ENCODE results near the gene APLF. TPM values are rescaled to one million over a fixed set of nuclear protein-coding genes. Genes with fewer than 3 reads are reported as not detected.

The APLF gene, protein sequence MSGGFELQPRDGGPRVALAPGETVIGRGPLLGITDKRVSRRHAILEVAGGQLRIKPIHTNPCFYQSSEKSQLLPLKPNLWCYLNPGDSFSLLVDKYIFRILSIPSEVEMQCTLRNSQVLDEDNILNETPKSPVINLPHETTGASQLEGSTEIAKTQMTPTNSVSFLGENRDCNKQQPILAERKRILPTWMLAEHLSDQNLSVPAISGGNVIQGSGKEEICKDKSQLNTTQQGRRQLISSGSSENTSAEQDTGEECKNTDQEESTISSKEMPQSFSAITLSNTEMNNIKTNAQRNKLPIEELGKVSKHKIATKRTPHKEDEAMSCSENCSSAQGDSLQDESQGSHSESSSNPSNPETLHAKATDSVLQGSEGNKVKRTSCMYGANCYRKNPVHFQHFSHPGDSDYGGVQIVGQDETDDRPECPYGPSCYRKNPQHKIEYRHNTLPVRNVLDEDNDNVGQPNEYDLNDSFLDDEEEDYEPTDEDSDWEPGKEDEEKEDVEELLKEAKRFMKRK
- 2.5 and 5.3 TPM in 2 replicates for total RNA-seq (2014; rRNA removed; shearing (Covaris generic); ENCODE audit: low replicate concordance)

DNA sequence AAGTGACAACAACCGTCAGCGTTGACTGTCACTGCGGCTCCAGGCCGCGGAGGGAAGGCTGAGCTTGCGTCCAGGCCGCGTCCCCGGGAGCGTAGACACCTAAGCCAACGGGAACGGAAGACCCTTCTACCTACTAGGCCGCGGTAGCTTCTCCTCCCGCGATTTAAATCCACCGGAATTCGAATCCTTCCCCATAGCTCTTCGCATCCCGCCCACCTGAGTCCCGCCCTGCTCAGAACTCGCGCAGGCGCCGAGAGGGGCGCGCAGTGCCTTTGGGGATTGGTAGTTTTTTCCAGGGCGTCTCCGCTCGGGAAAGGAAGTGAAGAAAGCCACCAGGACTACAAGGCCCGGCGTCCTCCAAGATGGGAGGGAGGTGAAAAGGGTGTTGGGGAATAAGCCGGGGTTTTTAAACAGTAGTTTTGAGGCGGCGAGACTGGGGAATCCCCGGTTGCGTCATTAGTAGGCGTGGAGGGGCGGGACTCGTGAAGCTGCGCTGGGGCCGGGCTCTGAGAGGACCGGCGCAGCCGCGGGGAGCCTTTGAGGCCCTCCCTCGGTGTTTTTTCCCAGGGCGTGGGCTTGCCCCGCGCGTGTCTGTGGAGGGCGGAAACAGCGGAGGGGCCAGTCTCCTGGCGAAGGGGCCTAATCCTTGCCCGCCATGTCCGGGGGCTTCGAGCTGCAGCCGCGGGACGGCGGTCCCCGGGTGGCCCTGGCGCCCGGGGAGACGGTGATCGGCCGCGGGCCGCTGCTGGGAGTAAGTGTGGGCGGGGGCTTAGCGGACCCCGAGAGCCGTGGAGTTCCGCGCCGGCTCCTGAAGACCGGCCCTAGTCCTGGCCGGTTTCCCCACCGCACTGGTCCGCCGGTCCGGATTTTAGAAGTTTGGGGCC is at the start of gene APLF, which contains the start of gene FBXO48:
APLF (plus strand) TSS at position 509 of the 884 bp plus-strand sequence; CDS start at position 656, 147 bp downstream.
FBXO48 (minus strand) TSS at position 218 of the 884 bp plus-strand sequence. CDS start 2,149 bp downstream, outside the sequence.
- H3K9me2 ChIP-seq (replicated peaks; ENCODE audit: insufficient read depth, low read length): no peaks in the 10 kb centered on the region
- H3K9ac ChIP-seq (ENCODE audit: low read length): peak within 1 kb of the TSS; percentile 80
- H3K9me3 ChIP-seq (ENCODE audit: low read length): no peaks in the 10 kb centered on the region
- peak within 1 kb of the TSS; percentile 74 for H2AFZ ChIP-seq (ENCODE audit: low read length)
- DNase-seq: peak; percentile 100
- H3K27ac ChIP-seq (ENCODE audit: low read length): no peak within 1 kb of the TSS; the same call in 1 of the 2 replicates
- H3K79me2 ChIP-seq (ENCODE audit: low read length): no peaks in the 10 kb centered on the region
- no peaks in the 10 kb centered on the region for H4K20me1 ChIP-seq (ENCODE audit: insufficient read depth, low read depth, low read length)
- H3K27me3 ChIP-seq (ENCODE audit: low read length): no peaks in the 10 kb centered on the region; the same call in 1 of the 2 replicates
- H3K4me1 ChIP-seq (ENCODE audit: low read length): peaks cover 36% of the 10 kb centered on the region
- H3K36me3 ChIP-seq (ENCODE audit: insufficient read depth, low read length): no peaks in the 10 kb centered on the region
- H3K4me2 ChIP-seq (ENCODE audit: low read depth, low read length, poor library complexity, severe bottlenecking): peak within 1 kb of the TSS; percentile 92
- H3K4me3 ChIP-seq (ENCODE audit: low read length): peak within 1 kb of the TSS; percentile 81

DNA sequence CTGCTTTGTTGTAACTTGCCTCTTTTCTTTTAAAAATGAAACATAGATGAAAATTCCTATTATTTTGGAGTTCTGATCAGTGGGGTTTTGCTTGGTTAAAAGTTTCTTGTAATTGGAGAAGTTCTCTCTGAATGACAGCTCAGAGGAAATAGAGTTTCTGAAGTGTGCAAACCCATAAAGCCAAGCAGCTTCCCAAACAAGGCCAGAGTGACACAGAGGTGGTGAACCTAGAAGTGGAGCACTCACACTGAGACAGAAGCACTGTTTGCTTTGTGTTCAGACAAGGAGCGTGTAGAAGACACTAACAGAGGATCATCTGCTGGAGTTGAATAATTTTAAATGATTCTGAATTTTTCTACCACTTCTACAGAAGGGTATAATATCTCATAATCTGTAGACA is 49.5 kb upstream of the APLF start:
- Histone ChIP-seq H3K4me2 (ENCODE audit: low read depth, low read length, poor library complexity, severe bottlenecking) (peak overlapping the region; percentile 51), H3K4me1 (ENCODE audit: low read length) (peaks cover 79% of the 10 kb centered on the region), H3K9me3 (ENCODE audit: low read length) (no peaks in the 10 kb centered on the region), H2AFZ (ENCODE audit: low read length) (peak overlapping the region; percentile 84), H3K4me3 (ENCODE audit: low read length) (peak overlapping the region; percentile 1), H3K9me2 (replicated peaks; ENCODE audit: insufficient read depth, low read length) (no peaks in the 10 kb centered on the region), H3K27ac (ENCODE audit: low read length) (peak overlapping the region; percentile 83), H4K20me1 (ENCODE audit: insufficient read depth, low read depth, low read length) (no peaks in the 10 kb centered on the region), H3K36me3 (ENCODE audit: insufficient read depth, low read length) (no peaks in the 10 kb centered on the region), H3K27me3 (ENCODE audit: low read length) (no peaks in the 10 kb centered on the region), H3K79me2 (ENCODE audit: low read length) (no peaks in the 10 kb centered on the region), H3K9ac (ENCODE audit: low read length) (peak overlapping the region; percentile 58)
- DNase-seq: peak; percentile 86

DNA sequence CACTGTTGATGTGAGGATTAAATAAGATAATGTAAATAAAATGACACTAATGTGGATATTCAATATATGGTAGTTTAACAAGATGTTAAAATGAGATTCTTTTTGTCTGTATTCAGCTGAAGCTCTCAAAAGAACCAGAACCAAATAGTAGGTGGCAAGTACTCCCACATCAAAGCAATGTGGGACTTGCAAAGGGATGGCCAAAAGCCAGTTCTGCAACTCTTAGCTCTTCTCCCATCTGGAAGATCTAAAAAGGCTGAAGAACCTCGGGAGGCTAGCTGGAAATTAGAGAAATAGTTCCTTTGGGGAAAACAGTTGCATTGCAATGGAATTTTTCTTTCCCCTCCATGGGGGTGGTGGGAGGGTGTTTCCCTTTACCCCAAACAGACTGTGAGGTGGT is 49.0 kb upstream of the APLF start:
- DNase-seq: no peak
- H3K4me3 ChIP-seq (ENCODE audit: low read length): peak overlapping the region; percentile 1
- peak overlapping the region; percentile 58 for H3K9ac ChIP-seq (ENCODE audit: low read length)
- H3K4me1 ChIP-seq (ENCODE audit: low read length): peaks cover 79% of the 10 kb centered on the region
- H3K9me2 ChIP-seq (replicated peaks; ENCODE audit: insufficient read depth, low read length): no peaks in the 10 kb centered on the region
- H3K27ac ChIP-seq (ENCODE audit: low read length): peak overlapping the region; percentile 83
- H2AFZ ChIP-seq (ENCODE audit: low read length): peak overlapping the region; percentile 15
- H3K36me3 ChIP-seq (ENCODE audit: insufficient read depth, low read length): no peaks in the 10 kb centered on the region
- H4K20me1 ChIP-seq (ENCODE audit: insufficient read depth, low read depth, low read length): no peaks in the 10 kb centered on the region
- no peaks in the 10 kb centered on the region for H3K79me2 ChIP-seq (ENCODE audit: low read length)
- peak overlapping the region; percentile 51 for H3K4me2 ChIP-seq (ENCODE audit: low read depth, low read length, poor library complexity, severe bottlenecking)
- no peaks in the 10 kb centered on the region for H3K9me3 ChIP-seq (ENCODE audit: low read length)
- no peaks in the 10 kb centered on the region for H3K27me3 ChIP-seq (ENCODE audit: low read length)

DNA sequence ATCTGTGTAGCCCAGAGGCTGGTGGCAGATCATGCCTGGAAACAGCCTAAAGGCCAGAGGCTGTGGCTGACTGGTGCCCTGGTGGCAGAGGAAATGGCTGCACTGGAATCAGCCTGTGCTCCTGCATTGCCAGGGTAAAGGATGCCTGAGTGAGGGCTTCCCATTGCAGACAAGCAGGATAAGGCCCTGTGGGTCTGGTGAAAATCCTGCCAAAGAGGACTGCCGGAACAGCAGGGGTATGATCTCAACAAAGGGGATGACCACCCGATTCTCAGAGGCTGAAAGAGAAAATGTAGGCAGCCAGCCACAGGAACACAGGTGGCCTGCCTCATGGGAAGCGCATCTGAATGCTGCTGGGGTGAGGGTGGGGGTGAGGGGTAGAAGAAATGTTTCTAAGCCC is 48.5 kb upstream of the APLF start:
- Histone ChIP-seq H3K9ac (ENCODE audit: low read length) (peak overlapping the region; percentile 58), H3K27me3 (ENCODE audit: low read length) (no peaks in the 10 kb centered on the region), H3K79me2 (ENCODE audit: low read length) (no peaks in the 10 kb centered on the region), H3K36me3 (ENCODE audit: insufficient read depth, low read length) (no peaks in the 10 kb centered on the region), H3K4me1 (ENCODE audit: low read length) (peaks cover 79% of the 10 kb centered on the region), H3K9me2 (replicated peaks; ENCODE audit: insufficient read depth, low read length) (no peaks in the 10 kb centered on the region), H3K4me2 (ENCODE audit: low read depth, low read length, poor library complexity, severe bottlenecking) (peak overlapping the region; percentile 51), H2AFZ (ENCODE audit: low read length) (peak overlapping the region; percentile 15), H3K27ac (ENCODE audit: low read length) (peak overlapping the region; percentile 83), H3K4me3 (ENCODE audit: low read length) (0 out of 2 replicates have a peak overlapping the region, but pooled peaks have one; percentile 1), H4K20me1 (ENCODE audit: insufficient read depth, low read depth, low read length) (no peaks in the 10 kb centered on the region), H3K9me3 (ENCODE audit: low read length) (no peaks in the 10 kb centered on the region)
- DNase-seq: peak; percentile 82

DNA sequence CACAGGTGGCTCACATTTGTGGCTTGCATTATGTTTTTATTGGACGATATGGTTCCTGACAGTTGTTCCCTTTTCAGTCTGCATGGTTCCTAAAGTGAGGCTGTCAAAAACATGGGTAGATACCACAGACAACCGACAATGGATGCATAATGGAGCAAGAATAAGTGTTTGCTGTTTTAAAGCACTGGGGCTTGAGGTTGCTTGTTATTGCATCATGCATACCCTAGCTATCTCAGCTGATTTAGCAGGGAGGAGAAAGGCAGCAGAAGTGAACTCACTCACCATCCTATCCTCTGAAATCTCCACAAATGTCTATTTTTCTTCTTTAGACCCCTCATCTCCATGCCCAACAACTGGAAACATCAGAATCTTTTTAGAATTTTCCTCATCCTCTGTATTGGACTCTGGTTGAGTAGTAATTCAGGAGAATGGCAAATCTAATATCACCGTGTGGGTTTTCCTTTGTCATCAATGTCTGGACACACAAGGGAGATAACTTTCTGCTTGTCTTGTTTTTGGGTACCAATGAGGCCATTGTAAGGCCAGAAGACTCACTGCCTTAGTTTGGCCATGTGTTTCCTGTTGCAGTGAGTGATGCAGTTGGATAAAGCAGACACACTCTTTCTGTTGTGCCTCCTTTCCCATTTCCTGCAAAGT is 47.0 kb upstream of the APLF start:
- Histone ChIP-seq H3K4me1 (ENCODE audit: low read length) (peaks cover 79% of the 10 kb centered on the region), H4K20me1 (ENCODE audit: insufficient read depth, low read depth, low read length) (no peaks in the 10 kb centered on the region), H3K4me2 (ENCODE audit: low read depth, low read length, poor library complexity, severe bottlenecking) (no peak overlapping the region), H3K27ac (ENCODE audit: low read length) (peak overlapping the region; percentile 35; the same call in 1 of the 2 replicates), H3K36me3 (ENCODE audit: insufficient read depth, low read length) (no peaks in the 10 kb centered on the region), H2AFZ (ENCODE audit: low read length) (peak overlapping the region; percentile 26; the same call in 1 of the 2 replicates), H3K9ac (ENCODE audit: low read length) (no peak overlapping the region; the same call in 1 of the 2 replicates), H3K79me2 (ENCODE audit: low read length) (no peaks in the 10 kb centered on the region), H3K4me3 (ENCODE audit: low read length) (no peak overlapping the region), H3K9me2 (replicated peaks; ENCODE audit: insufficient read depth, low read length) (no peaks in the 10 kb centered on the region), H3K27me3 (ENCODE audit: low read length) (no peaks in the 10 kb centered on the region), H3K9me3 (ENCODE audit: low read length) (no peaks in the 10 kb centered on the region)
- no peak for DNase-seq

DNA sequence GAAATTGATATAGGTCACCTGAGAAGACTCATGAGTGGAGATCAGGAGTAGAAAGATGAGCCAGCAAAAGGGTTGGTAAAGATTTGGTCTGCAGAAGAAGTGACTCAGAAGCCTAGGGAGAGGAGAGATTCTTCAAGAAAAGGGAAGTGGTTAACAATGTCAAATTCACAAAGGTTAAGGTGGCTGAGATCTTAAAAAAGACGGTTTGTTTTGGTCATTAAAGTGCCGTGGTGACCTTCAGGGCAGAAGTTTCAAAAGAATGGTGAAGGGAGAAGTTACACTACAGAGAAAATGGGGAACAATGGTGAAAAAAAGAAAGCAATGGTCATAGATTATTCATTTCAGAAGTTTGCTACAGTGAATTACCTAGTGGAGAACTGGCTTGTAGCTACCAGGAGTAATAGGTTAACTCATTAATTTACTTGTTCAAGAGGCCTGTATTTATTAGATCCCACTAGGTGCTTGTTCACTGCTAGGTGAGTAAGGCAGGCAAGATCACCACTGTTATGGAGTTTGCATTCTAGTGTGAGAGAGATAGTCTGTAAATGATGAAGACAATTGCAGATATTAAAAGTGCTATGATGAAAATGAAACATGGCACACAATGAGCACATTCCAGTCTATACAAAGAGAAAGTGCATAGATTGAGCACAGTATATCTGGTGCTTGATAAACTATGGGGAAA is 43.3 kb upstream of the APLF start:
- H3K4me3 ChIP-seq (ENCODE audit: low read length): no peak overlapping the region
- peak; percentile 83 for DNase-seq

DNA sequence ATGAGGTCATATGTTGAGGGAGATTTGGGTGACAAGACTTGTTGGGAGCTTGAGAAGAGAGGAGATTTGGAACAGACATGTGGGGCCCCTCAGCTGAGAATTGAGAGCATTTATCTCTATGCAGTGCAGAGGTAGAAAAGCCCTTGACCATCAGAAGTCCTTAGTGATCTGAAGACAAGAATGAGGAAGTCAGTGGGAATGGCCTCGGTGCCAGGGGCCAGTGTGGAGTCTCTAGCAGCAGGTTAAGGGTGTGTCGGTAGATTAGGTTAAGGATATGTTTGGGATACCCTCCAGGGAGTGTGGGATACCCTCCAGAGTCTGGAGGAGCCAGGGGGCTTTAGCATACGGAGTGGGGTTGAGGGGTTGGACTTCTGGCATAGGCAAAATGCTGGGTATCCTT is 41.9 kb upstream of the APLF start:
- no peaks in the 10 kb centered on the region for H3K36me3 ChIP-seq (ENCODE audit: insufficient read depth, low read length)
- peak; percentile 44 for DNase-seq
- peaks cover 71% of the 10 kb centered on the region for H3K4me1 ChIP-seq (ENCODE audit: low read length)
- H3K27ac ChIP-seq (ENCODE audit: low read length): no peak overlapping the region
- no peaks in the 10 kb centered on the region for H3K79me2 ChIP-seq (ENCODE audit: low read length)
- no peak overlapping the region for H3K4me3 ChIP-seq (ENCODE audit: low read length)
- H3K27me3 ChIP-seq (ENCODE audit: low read length): no peaks in the 10 kb centered on the region
- no peak overlapping the region for H3K9ac ChIP-seq (ENCODE audit: low read length)
- no peaks in the 10 kb centered on the region for H3K9me3 ChIP-seq (ENCODE audit: low read length)
- H3K9me2 ChIP-seq (replicated peaks; ENCODE audit: insufficient read depth, low read length): no peaks in the 10 kb centered on the region
- 0 out of 2 replicates have a peak overlapping the region, but pooled peaks have one; percentile 27 for H2AFZ ChIP-seq (ENCODE audit: low read length)
- H3K4me2 ChIP-seq (ENCODE audit: low read depth, low read length, poor library complexity, severe bottlenecking): no peak overlapping the region
- H4K20me1 ChIP-seq (ENCODE audit: insufficient read depth, low read depth, low read length): no peaks in the 10 kb centered on the region

More for the DNA sequence above, 43.3 kb upstream of the APLF start:
- H3K9me2 ChIP-seq (replicated peaks; ENCODE audit: insufficient read depth, low read length): no peaks in the 10 kb centered on the region
- peak overlapping the region; percentile 30 for H3K4me2 ChIP-seq (ENCODE audit: low read depth, low read length, poor library complexity, severe bottlenecking)
- H3K36me3 ChIP-seq (ENCODE audit: insufficient read depth, low read length): no peaks in the 10 kb centered on the region
- H3K9me3 ChIP-seq (ENCODE audit: low read length): no peaks in the 10 kb centered on the region
- peak overlapping the region; percentile 27 for H2AFZ ChIP-seq (ENCODE audit: low read length)
- peaks cover 79% of the 10 kb centered on the region for H3K4me1 ChIP-seq (ENCODE audit: low read length)
- H4K20me1 ChIP-seq (ENCODE audit: insufficient read depth, low read depth, low read length): no peaks in the 10 kb centered on the region
- peak overlapping the region; percentile 64 for H3K27ac ChIP-seq (ENCODE audit: low read length)
- H3K79me2 ChIP-seq (ENCODE audit: low read length): no peaks in the 10 kb centered on the region
- H3K27me3 ChIP-seq (ENCODE audit: low read length): no peaks in the 10 kb centered on the region
- H3K9ac ChIP-seq (ENCODE audit: low read length): peak overlapping the region; percentile 15
